ENCODE results near the gene GREM2. TPM values are rescaled to one million over a fixed set of nuclear protein-coding genes. Genes with fewer than 3 reads are reported as not detected.
A peak's percentile ranks its signal among the peaks of the same experiment; 100 is the strongest.

The GREM2 gene
- total RNA-seq, 1 experiment from 2014 or later, result not detected

- ATAC-seq, result no peak
- BruUV-seq (replicated peaks), result no TSS peak
- ChIA-PET CTCF (no interaction called here), POLR2A (no interaction called here)
- Histone ChIP-seq H3K27me3 (ENCODE audit: control insufficient read depth, insufficient read depth, low read length) (no peaks in the 10 kb centered on the region), H3K4me3 (ENCODE audit: low read depth in 2 of 2, low read length in 2 of 2) (no peak overlapping the region), H3K36me3 (ENCODE audit: control insufficient read depth, insufficient read depth, low read length) (no peaks in the 10 kb centered on the region), H3K9me3 (ENCODE audit: control insufficient read depth, insufficient read depth, low read depth, low read length) (no peaks in the 10 kb centered on the region), H3K4me1 (ENCODE audit: control insufficient read depth, insufficient read depth, low read length) (no peaks in the 10 kb centered on the region), H3K27ac (ENCODE audit: low read length) (no peak overlapping the region)
- DNase-seq (ENCODE audit: low read depth, low spot score), result no peak
- TF ChIP-seq REST (IDR thresholded peaks at IDR 0.05; ENCODE audit: insufficient read depth in 1 of 2, low read depth in 2 of 2, low read length in 1 of 2) (no peak), SIN3A (IDR thresholded peaks at IDR 0.05; ENCODE audit: borderline replicate concordance, insufficient read depth, low read depth, low read length) (no peak), CTCF (IDR thresholded peaks at IDR 0.05) (no peak), POLR2AphosphoS5 (IDR thresholded peaks at IDR 0.05; ENCODE audit: low read depth, low read length) (no peak), TCF7L2 (IDR thresholded peaks at IDR 0.05; ENCODE audit: low read depth, low read length) (no peak)
- in situ Hi-C loops (cut with HindIII; ENCODE audit: low pct_unique_long_range_greater_than_20kb, low sequenced_read_pairs) (no loop called here), intact Hi-C loops (cut with micrococcal nuclease; ENCODE audit: unreplicated experiment) (no loop called here)
Observed at GRCh38 chr1:240577095-240577494, 34.9 kb downstream of the GREM2 start.

GRCh38 chr1:240575981-240576662 is 35.8 kb downstream of the GREM2 start:
- H3K4me1 ChIP-seq (ENCODE audit: control insufficient read depth, insufficient read depth, low read length), result no peaks in the 10 kb centered on the region
- TF ChIP-seq POLR2AphosphoS5 (IDR thresholded peaks at IDR 0.05; ENCODE audit: low read depth, low read length), result no peak
- TF ChIP-seq SIN3A (IDR thresholded peaks at IDR 0.05; ENCODE audit: borderline replicate concordance, insufficient read depth, low read depth, low read length), result no peak
- no peak for TF ChIP-seq CTCF (IDR thresholded peaks at IDR 0.05)
- TF ChIP-seq REST (IDR thresholded peaks at IDR 0.05; ENCODE audit: insufficient read depth in 1 of 2, low read depth in 2 of 2, low read length in 1 of 2), result no peak
- no peak for TF ChIP-seq TCF7L2 (IDR thresholded peaks at IDR 0.05; ENCODE audit: low read depth, low read length)
- no TSS peak for BruUV-seq (replicated peaks)
- no peaks in the 10 kb centered on the region for H3K9me3 ChIP-seq (ENCODE audit: control insufficient read depth, insufficient read depth, low read depth, low read length)
- intact Hi-C loops (cut with micrococcal nuclease; ENCODE audit: unreplicated experiment), result no loop called here
- peak overlapping the region; percentile 1 to 42; a peak in 3 of 4 replicates for H3K4me3 ChIP-seq (ENCODE audit: low read depth in 2 of 2, low read length in 2 of 2)
- H3K27me3 ChIP-seq (ENCODE audit: control insufficient read depth, insufficient read depth, low read length), result no peaks in the 10 kb centered on the region
- ChIA-PET CTCF (no interaction called here), POLR2A (no interaction called here)
- H3K36me3 ChIP-seq (ENCODE audit: control insufficient read depth, insufficient read depth, low read length), result no peaks in the 10 kb centered on the region
- in situ Hi-C loops (cut with HindIII; ENCODE audit: low pct_unique_long_range_greater_than_20kb, low sequenced_read_pairs), result no loop called here
- DNase-seq (ENCODE audit: low read depth, low spot score), result peak; percentile 13
- no peak for ATAC-seq
- no peak overlapping the region for H3K27ac ChIP-seq (ENCODE audit: low read length)
